Measurements from ENCODE around the gene MCF2. TPM values are rescaled to one million over a fixed set of nuclear protein-coding genes. Genes with fewer than 3 reads are reported as not detected.
"Not testable (repeated sequence)": the region's sequence is repeated elsewhere in the genome, so short reads cannot be mapped to it uniquely, and the experiment has no call there.

The MCF2 gene
- total RNA-seq, 2 donors from 2014 or later: 1.1 to 1.5 TPM

GRCh38 chrX:139691843-139692505 lies 16.0 kb downstream of the MCF2 start:
- Mint-ChIP-seq H3K4me1 (peaks cover 5% of the 10 kb centered on the region), H3K4me3 (no peak overlapping the region), H3K27me3 (peaks cover 8% of the 10 kb centered on the region), H3K27ac (no peak overlapping the region), H3K36me3 (ENCODE audit: low read depth) (peaks cover 2% of the 10 kb centered on the region)
- H3K9me3 ChIP-seq (ENCODE audit: control insufficient read depth, low read length, poor library complexity, severe bottlenecking): no peaks in the 10 kb centered on the region
- ATAC-seq: no peak
- DNase-seq: no peak

GRCh38 chrX:139691493-139691842 lies 16.5 kb downstream of the MCF2 start:
- ATAC-seq (no peak), DNase-seq (no peak)
- Mint-ChIP-seq H3K27me3 (peaks cover 8% of the 10 kb centered on the region), H3K4me1 (peaks cover 5% of the 10 kb centered on the region), H3K27ac (no peak overlapping the region), H3K4me3 (no peak overlapping the region), H3K36me3 (ENCODE audit: low read depth) (peaks cover 2% of the 10 kb centered on the region)
- no peaks in the 10 kb centered on the region for H3K9me3 ChIP-seq (ENCODE audit: control insufficient read depth, low read length, poor library complexity, severe bottlenecking)

GRCh38 chrX:139685175-139685574 lies 22.8 kb downstream of the MCF2 start:
- not testable (repeated sequence) for H3K9me3 ChIP-seq (ENCODE audit: control insufficient read depth, low read length, poor library complexity, severe bottlenecking); ATAC-seq; H3K27ac Mint-ChIP-seq; H3K27me3 Mint-ChIP-seq; DNase-seq; H3K36me3 Mint-ChIP-seq (ENCODE audit: low read depth); H3K4me1 Mint-ChIP-seq; H3K4me3 Mint-ChIP-seq

DNA sequence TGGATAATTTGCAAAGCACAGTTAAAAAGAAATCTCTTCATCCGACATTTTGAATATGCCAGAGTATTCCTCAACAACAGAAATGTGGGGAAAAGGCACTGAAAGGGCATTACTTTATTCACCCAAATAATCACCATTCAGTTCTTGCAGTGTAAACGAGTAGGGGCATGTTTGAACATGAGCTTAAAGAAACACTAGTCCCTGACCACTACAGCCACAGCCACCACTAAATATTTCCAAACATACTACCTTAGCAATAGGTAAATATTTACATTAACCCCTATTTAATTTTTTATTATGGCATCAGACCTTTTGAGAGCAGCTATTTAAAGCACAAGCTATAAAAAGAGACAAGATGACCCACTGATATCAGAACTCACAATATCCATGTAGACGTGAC lies 27.6 kb downstream of the MCF2 start:
- Mint-ChIP-seq H3K27ac (no peak overlapping the region), H3K27me3 (no peaks in the 10 kb centered on the region), H3K4me3 (no peak overlapping the region), H3K4me1 (no peaks in the 10 kb centered on the region), H3K36me3 (ENCODE audit: low read depth) (peaks cover 4% of the 10 kb centered on the region)
- ATAC-seq (no peak), DNase-seq (no peak)
- peaks cover 2% of the 10 kb centered on the region for H3K9me3 ChIP-seq (ENCODE audit: control insufficient read depth, low read length, poor library complexity, severe bottlenecking)

DNA sequence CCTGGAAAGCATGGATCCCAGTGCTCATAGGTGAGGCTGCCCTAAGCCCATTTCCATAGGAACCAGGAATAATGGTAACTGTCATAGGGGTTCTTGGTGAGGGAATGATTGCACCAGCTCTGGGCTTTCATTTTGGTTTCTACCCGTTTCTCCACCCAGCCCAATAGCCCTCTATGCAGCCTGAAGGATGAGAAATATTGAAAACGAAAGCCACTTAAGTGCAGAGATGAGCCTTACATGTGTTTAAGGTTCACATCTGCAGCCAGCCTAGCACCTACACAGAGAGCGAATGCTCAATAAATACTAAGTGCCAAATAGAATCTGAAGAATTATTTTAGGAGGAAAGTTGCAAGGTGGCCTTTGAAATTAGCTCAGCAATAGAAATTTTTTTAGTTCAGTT lies 60.4 kb downstream of the MCF2 start:
- no peak for ATAC-seq

DNA sequence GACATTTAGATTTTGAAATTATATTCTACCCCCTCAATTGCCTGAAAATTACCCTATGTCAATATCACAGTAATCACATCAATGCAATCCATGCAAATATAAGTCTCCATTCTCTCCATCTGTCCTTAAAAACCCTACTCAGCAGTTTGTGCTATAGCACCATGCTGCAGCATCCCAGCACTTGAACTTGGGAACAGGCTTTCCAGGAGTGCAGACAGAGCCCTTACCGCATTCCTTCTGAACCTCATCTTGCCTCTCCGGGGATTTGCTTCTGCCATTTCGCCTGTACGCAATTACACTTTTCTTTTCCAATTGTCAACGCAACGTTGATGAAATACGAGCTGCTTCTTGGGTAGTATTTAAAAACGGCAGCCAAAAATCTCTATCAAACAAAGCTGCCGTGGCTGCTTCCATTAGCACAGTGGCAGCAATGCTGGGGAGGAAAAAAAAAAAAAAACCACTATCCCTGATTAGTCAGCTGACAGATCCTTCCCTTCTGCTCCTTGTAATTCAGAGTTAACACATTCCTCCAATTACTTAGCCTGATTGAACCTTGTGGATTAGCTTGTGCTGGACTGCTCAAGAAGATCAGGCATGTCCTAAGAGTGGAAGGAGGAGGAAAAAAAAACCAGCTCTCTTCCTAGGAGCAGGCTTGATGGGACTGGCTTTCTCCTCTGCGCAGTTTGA lies 65.6 kb downstream of the MCF2 start:
- no peaks in the 10 kb centered on the region for H3K4me1 Mint-ChIP-seq
- no peaks in the 10 kb centered on the region for H3K36me3 Mint-ChIP-seq (ENCODE audit: low read depth)
- no peak overlapping the region for H3K4me3 Mint-ChIP-seq
- H3K9me3 ChIP-seq (ENCODE audit: control insufficient read depth, low read length, poor library complexity, severe bottlenecking): no peaks in the 10 kb centered on the region
- ATAC-seq: no peak
- no peak for DNase-seq
- no peak overlapping the region for H3K27ac Mint-ChIP-seq
- no peaks in the 10 kb centered on the region for H3K27me3 Mint-ChIP-seq

More for the DNA sequence above, 60.4 kb downstream of the MCF2 start:
- no peak for DNase-seq
- Mint-ChIP-seq H3K36me3 (ENCODE audit: low read depth) (no peaks in the 10 kb centered on the region), H3K4me3 (no peak overlapping the region), H3K27ac (no peak overlapping the region), H3K27me3 (no peaks in the 10 kb centered on the region), H3K4me1 (no peaks in the 10 kb centered on the region)
- H3K9me3 ChIP-seq (ENCODE audit: control insufficient read depth, low read length, poor library complexity, severe bottlenecking): no peaks in the 10 kb centered on the region

DNA sequence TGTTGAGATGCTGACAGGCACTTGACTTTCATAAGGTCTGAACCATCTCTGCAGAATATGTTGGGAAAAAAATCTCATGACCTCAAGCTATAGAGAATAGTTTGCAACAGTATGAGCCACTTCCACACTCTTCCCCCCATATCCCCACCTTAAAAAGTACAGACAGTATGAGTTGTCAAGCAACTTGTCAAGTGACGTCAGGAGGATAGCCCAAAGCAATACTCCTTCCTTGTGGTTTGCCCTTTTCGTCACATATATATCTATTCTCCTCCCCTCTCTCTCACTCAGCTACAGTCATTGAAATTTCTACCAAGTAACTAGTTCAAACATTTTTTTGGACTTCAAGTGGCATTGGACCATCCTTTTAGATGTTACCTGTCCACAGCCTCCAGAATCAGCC lies 67.7 kb downstream of the MCF2 start:
- DNase-seq (no peak), ATAC-seq (no peak)
- no peak overlapping the region for H3K4me3 Mint-ChIP-seq
- no peaks in the 10 kb centered on the region for H3K27me3 Mint-ChIP-seq
- H3K4me1 Mint-ChIP-seq: no peaks in the 10 kb centered on the region
- H3K36me3 Mint-ChIP-seq (ENCODE audit: low read depth): no peaks in the 10 kb centered on the region
- no peaks in the 10 kb centered on the region for H3K9me3 ChIP-seq (ENCODE audit: control insufficient read depth, low read length, poor library complexity, severe bottlenecking)
- no peak overlapping the region for H3K27ac Mint-ChIP-seq

- H3K4me3 Mint-ChIP-seq: no peak overlapping the region
- no peaks in the 10 kb centered on the region for H3K36me3 Mint-ChIP-seq (ENCODE audit: low read depth)
- ATAC-seq (no peak), DNase-seq (no peak)
- H3K9me3 ChIP-seq (ENCODE audit: control insufficient read depth, low read length, poor library complexity, severe bottlenecking): no peaks in the 10 kb centered on the region
- no peaks in the 10 kb centered on the region for H3K27me3 Mint-ChIP-seq
- H3K4me1 Mint-ChIP-seq: no peaks in the 10 kb centered on the region
- H3K27ac Mint-ChIP-seq: no peak overlapping the region
Observed at GRCh38 chrX:139639253-139639652, 68.7 kb downstream of the MCF2 start.

- no peaks in the 10 kb centered on the region for H3K27me3 Mint-ChIP-seq
Observed at GRCh38 chrX:139600105-139600504, 107.9 kb downstream of the MCF2 start.

DNA sequence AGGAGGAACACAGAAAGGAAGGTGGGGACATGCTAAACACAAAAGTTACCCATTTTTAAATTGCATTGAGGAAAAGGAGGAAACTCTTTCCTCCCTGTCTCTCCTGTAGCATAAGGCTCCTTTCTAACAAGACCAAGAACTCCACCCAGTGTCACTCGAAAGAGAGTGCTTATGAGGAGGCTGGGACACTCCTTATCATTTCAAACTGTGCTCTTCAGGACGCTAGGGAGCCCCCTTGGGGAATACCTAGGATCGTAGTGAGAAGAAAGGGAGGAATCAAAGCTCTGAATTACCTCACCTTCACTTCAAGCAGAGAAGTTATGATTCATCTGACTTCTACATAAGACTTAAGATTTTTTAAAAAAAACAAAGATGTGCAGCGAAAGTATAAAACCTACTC lies 111.9 kb downstream of the MCF2 start:
- Mint-ChIP-seq H3K4me1 (no peaks in the 10 kb centered on the region), H3K4me3 (no peak overlapping the region), H3K36me3 (ENCODE audit: low read depth) (peaks cover 2% of the 10 kb centered on the region), H3K27ac (no peak overlapping the region), H3K27me3 (no peaks in the 10 kb centered on the region)
- DNase-seq (no peak), ATAC-seq (no peak)
- no peaks in the 10 kb centered on the region for H3K9me3 ChIP-seq (ENCODE audit: control insufficient read depth, low read length, poor library complexity, severe bottlenecking)

More at GRCh38 chrX:139600105-139600504, 107.9 kb downstream of the MCF2 start:
- DNase-seq (no peak), ATAC-seq (no peak)
- peaks cover 2% of the 10 kb centered on the region for H3K36me3 Mint-ChIP-seq (ENCODE audit: low read depth)
- no peaks in the 10 kb centered on the region for H3K4me1 Mint-ChIP-seq
- no peaks in the 10 kb centered on the region for H3K9me3 ChIP-seq (ENCODE audit: control insufficient read depth, low read length, poor library complexity, severe bottlenecking)
- no peak overlapping the region for H3K4me3 Mint-ChIP-seq
- no peak overlapping the region for H3K27ac Mint-ChIP-seq

- Mint-ChIP-seq H3K36me3 (ENCODE audit: low read depth) (no peaks in the 10 kb centered on the region), H3K27ac (no peak overlapping the region), H3K4me3 (no peak overlapping the region), H3K4me1 (no peaks in the 10 kb centered on the region), H3K27me3 (no peaks in the 10 kb centered on the region)
- no peaks in the 10 kb centered on the region for H3K9me3 ChIP-seq (ENCODE audit: control insufficient read depth, low read length, poor library complexity, severe bottlenecking)
- DNase-seq (no peak), ATAC-seq (no peak)
Observed at GRCh38 chrX:139585613-139586012, 122.4 kb downstream of the MCF2 start.

DNA sequence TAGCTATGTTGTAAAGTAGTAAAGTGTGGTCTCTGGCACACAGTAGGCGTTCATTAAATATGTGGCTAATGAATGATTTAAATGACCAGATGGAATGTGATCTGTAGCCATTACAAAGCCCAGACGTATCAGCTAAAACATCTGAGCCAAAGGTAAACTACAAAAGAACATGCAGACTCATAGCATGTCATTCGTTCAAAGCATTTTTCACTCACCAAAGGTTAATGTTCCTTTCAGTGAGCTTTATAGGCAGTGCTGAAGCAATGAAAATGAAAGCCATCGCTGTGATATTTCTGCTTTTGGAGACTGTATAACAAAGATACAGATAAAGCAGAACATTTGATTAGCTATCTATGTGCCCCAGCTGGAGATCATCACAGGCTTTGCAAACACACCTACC lies 126.9 kb downstream of the MCF2 start:
- DNase-seq: no peak
- H3K9me3 ChIP-seq (ENCODE audit: control insufficient read depth, low read length, poor library complexity, severe bottlenecking): no peaks in the 10 kb centered on the region
- H3K36me3 Mint-ChIP-seq (ENCODE audit: low read depth): no peaks in the 10 kb centered on the region
- no peak for ATAC-seq
- H3K27me3 Mint-ChIP-seq: no peaks in the 10 kb centered on the region
- H3K4me1 Mint-ChIP-seq: no peaks in the 10 kb centered on the region
- H3K27ac Mint-ChIP-seq: no peak overlapping the region
- no peak overlapping the region for H3K4me3 Mint-ChIP-seq

DNA sequence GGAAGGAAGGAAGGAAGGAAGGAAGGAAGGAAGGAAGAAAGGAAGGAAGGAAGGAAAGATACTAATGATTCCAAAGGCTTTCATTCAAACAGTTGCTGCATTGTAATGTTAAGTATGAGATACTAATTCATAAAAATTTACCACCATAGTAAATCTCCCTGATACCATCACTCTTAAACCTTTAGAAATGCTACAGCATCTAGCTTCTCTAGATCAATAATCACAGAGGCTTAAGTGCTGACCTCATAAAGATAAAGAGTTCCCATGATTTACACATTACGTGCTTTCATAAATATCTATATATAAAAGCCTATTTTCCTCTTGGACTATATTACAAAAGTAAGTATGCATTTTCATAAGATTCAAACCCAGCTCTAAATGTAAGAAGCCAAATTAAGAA lies 141.0 kb downstream of the MCF2 start:
- no peaks in the 10 kb centered on the region for H3K9me3 ChIP-seq (ENCODE audit: control insufficient read depth, low read length, poor library complexity, severe bottlenecking)
- Mint-ChIP-seq H3K4me3 (no peak overlapping the region), H3K27ac (no peak overlapping the region), H3K4me1 (no peaks in the 10 kb centered on the region), H3K27me3 (no peaks in the 10 kb centered on the region), H3K36me3 (ENCODE audit: low read depth) (no peaks in the 10 kb centered on the region)
- no peak for DNase-seq
- no peak for ATAC-seq

DNA sequence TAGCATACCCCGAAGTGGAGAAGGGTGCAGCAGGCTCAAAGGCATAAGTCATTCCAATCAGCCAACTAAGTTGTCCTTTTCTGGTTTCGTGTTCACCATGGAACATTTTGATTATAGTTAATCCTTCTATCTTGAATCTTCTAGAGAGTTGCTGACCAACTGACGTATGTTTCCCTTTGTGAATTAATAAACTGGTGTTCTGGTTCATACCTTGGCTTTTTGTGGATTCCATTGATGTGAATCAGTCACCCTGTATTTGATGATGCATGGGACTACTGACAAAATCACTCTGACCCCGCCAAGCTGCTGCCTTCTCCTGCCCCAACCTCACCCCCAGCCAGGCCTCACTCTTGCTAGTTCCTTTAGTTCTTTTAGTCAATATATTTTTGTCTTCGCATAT lies 144.7 kb downstream of the MCF2 start:
- no peaks in the 10 kb centered on the region for H3K27me3 Mint-ChIP-seq
- ATAC-seq: no peak
- no peaks in the 10 kb centered on the region for H3K36me3 Mint-ChIP-seq (ENCODE audit: low read depth)
- no peaks in the 10 kb centered on the region for H3K9me3 ChIP-seq (ENCODE audit: control insufficient read depth, low read length, poor library complexity, severe bottlenecking)
- H3K4me3 Mint-ChIP-seq: no peak overlapping the region
- H3K4me1 Mint-ChIP-seq: no peaks in the 10 kb centered on the region
- DNase-seq: no peak
- H3K27ac Mint-ChIP-seq: no peak overlapping the region

Measured in T-helper 17 cell (primary cell).